ENCODE results near the gene TMTC2. TPM values are rescaled to one million over a fixed set of nuclear protein-coding genes. Genes with fewer than 3 reads are reported as not detected.
"Not testable (repeated sequence)": the region's sequence is repeated elsewhere in the genome, so short reads cannot be mapped to it uniquely, and the experiment has no call there.

Gene TMTC2
- total RNA-seq, 1 donor: 7.2 TPM

- Histone ChIP-seq H3K27me3 (ENCODE audit: insufficient read depth, low read length) (no peaks in the 10 kb centered on the region), H3K9me3 (ENCODE audit: low read depth, low read length) (no peaks in the 10 kb centered on the region), H3K4me1 (ENCODE audit: insufficient read depth, low read length) (no peaks in the 10 kb centered on the region), H3K4me3 (ENCODE audit: low read length) (no peak overlapping the region)
Observed at GRCh38 chr12:82810568-82810967, 123.9 kb downstream of the TMTC2 start.

- no peak overlapping the region for H3K4me3 ChIP-seq (ENCODE audit: low read length)
- no peaks in the 10 kb centered on the region for H3K27me3 ChIP-seq (ENCODE audit: insufficient read depth, low read length)
- H3K4me1 ChIP-seq (ENCODE audit: insufficient read depth, low read length): no peaks in the 10 kb centered on the region
- no peaks in the 10 kb centered on the region for H3K9me3 ChIP-seq (ENCODE audit: low read depth, low read length)
Observed at GRCh38 chr12:82817368-82817767, 130.7 kb downstream of the TMTC2 start.

- Histone ChIP-seq H3K4me1 (ENCODE audit: insufficient read depth, low read length) (no peaks in the 10 kb centered on the region), H3K9me3 (ENCODE audit: low read depth, low read length) (no peaks in the 10 kb centered on the region), H3K4me3 (ENCODE audit: low read length) (no peak overlapping the region), H3K27me3 (ENCODE audit: insufficient read depth, low read length) (no peaks in the 10 kb centered on the region)
Observed at GRCh38 chr12:82818271-82819035, 131.7 kb downstream of the TMTC2 start.

GRCh38 chr12:82826505-82826904, 139.8 kb downstream of the TMTC2 start:
- no peak overlapping the region for H3K4me3 ChIP-seq (ENCODE audit: low read length)
- H3K9me3 ChIP-seq (ENCODE audit: low read depth, low read length): no peaks in the 10 kb centered on the region
- peaks cover 7% of the 10 kb centered on the region for H3K4me1 ChIP-seq (ENCODE audit: insufficient read depth, low read length)
- H3K27me3 ChIP-seq (ENCODE audit: insufficient read depth, low read length): no peaks in the 10 kb centered on the region

- peaks cover 18% of the 10 kb centered on the region for H3K4me1 ChIP-seq (ENCODE audit: insufficient read depth, low read length)
- no peaks in the 10 kb centered on the region for H3K27me3 ChIP-seq (ENCODE audit: insufficient read depth, low read length)
- H3K9me3 ChIP-seq (ENCODE audit: low read depth, low read length): no peaks in the 10 kb centered on the region
- no peak overlapping the region for H3K4me3 ChIP-seq (ENCODE audit: low read length)
Observed at GRCh38 chr12:82832096-82832495, 145.4 kb downstream of the TMTC2 start.

GRCh38 chr12:82832981-82833380, 146.3 kb downstream of the TMTC2 start:
- H3K27me3 ChIP-seq (ENCODE audit: insufficient read depth, low read length): no peaks in the 10 kb centered on the region
- no peak overlapping the region for H3K4me3 ChIP-seq (ENCODE audit: low read length)
- no peaks in the 10 kb centered on the region for H3K9me3 ChIP-seq (ENCODE audit: low read depth, low read length)
- H3K4me1 ChIP-seq (ENCODE audit: insufficient read depth, low read length): peaks cover 18% of the 10 kb centered on the region

- no peaks in the 10 kb centered on the region for H3K9me3 ChIP-seq (ENCODE audit: low read depth, low read length)
- H3K4me3 ChIP-seq (ENCODE audit: low read length): no peak overlapping the region
- peaks cover 18% of the 10 kb centered on the region for H3K4me1 ChIP-seq (ENCODE audit: insufficient read depth, low read length)
- H3K27me3 ChIP-seq (ENCODE audit: insufficient read depth, low read length): no peaks in the 10 kb centered on the region
Observed at GRCh38 chr12:82833481-82833880, 146.8 kb downstream of the TMTC2 start.

GRCh38 chr12:82835217-82835616, 148.5 kb downstream of the TMTC2 start:
- no peak overlapping the region for H3K4me3 ChIP-seq (ENCODE audit: low read length)
- peaks cover 18% of the 10 kb centered on the region for H3K4me1 ChIP-seq (ENCODE audit: insufficient read depth, low read length)
- H3K27me3 ChIP-seq (ENCODE audit: insufficient read depth, low read length): no peaks in the 10 kb centered on the region
- no peaks in the 10 kb centered on the region for H3K9me3 ChIP-seq (ENCODE audit: low read depth, low read length)

- H3K27me3 ChIP-seq (ENCODE audit: insufficient read depth, low read length): no peaks in the 10 kb centered on the region
- no peak overlapping the region for H3K4me3 ChIP-seq (ENCODE audit: low read length)
- H3K9me3 ChIP-seq (ENCODE audit: low read depth, low read length): no peaks in the 10 kb centered on the region
- H3K4me1 ChIP-seq (ENCODE audit: insufficient read depth, low read length): no peaks in the 10 kb centered on the region
Observed at GRCh38 chr12:82838131-82838551, 151.4 kb downstream of the TMTC2 start.

- Histone ChIP-seq H3K4me1 (ENCODE audit: insufficient read depth, low read length) (no peaks in the 10 kb centered on the region), H3K9me3 (ENCODE audit: low read depth, low read length) (no peaks in the 10 kb centered on the region)
Observed at GRCh38 chr12:82838827-82839226, 152.1 kb downstream of the TMTC2 start.

GRCh38 chr12:82839796-82840195, 153.1 kb downstream of the TMTC2 start:
- Histone ChIP-seq H3K9me3 (ENCODE audit: low read depth, low read length) (no peaks in the 10 kb centered on the region), H3K4me1 (ENCODE audit: insufficient read depth, low read length) (no peaks in the 10 kb centered on the region), H3K4me3 (ENCODE audit: low read length) (no peak overlapping the region), H3K27me3 (ENCODE audit: insufficient read depth, low read length) (no peaks in the 10 kb centered on the region)

More at GRCh38 chr12:82838827-82839226, 152.1 kb downstream of the TMTC2 start:
- Histone ChIP-seq H3K4me3 (ENCODE audit: low read length) (no peak overlapping the region), H3K27me3 (ENCODE audit: insufficient read depth, low read length) (no peaks in the 10 kb centered on the region)

GRCh38 chr12:82841487-82841904, 154.8 kb downstream of the TMTC2 start:
- no peak overlapping the region for H3K4me3 ChIP-seq (ENCODE audit: low read length)

GRCh38 chr12:82842480-82842879, 155.8 kb downstream of the TMTC2 start:
- Histone ChIP-seq H3K27me3 (ENCODE audit: insufficient read depth, low read length) (no peaks in the 10 kb centered on the region), H3K9me3 (ENCODE audit: low read depth, low read length) (no peaks in the 10 kb centered on the region), H3K4me1 (ENCODE audit: insufficient read depth, low read length) (peaks cover 7% of the 10 kb centered on the region), H3K4me3 (ENCODE audit: low read length) (no peak overlapping the region)

More at GRCh38 chr12:82841487-82841904, 154.8 kb downstream of the TMTC2 start:
- H3K27me3 ChIP-seq (ENCODE audit: insufficient read depth, low read length): no peaks in the 10 kb centered on the region
- H3K9me3 ChIP-seq (ENCODE audit: low read depth, low read length): no peaks in the 10 kb centered on the region
- H3K4me1 ChIP-seq (ENCODE audit: insufficient read depth, low read length): peaks cover 6% of the 10 kb centered on the region

- H3K9me3 ChIP-seq (ENCODE audit: low read depth, low read length); H3K4me3 ChIP-seq (ENCODE audit: low read length); H3K27me3 ChIP-seq (ENCODE audit: insufficient read depth, low read length): not testable (repeated sequence)
- H3K4me1 ChIP-seq (ENCODE audit: insufficient read depth, low read length): peaks cover 16% of the 10 kb centered on the region
Observed at GRCh38 chr12:82845076-82845475, 158.4 kb downstream of the TMTC2 start.

GRCh38 chr12:82848845-82849244, 162.1 kb downstream of the TMTC2 start:
- Histone ChIP-seq H3K4me3 (ENCODE audit: low read length) (no peak overlapping the region), H3K4me1 (ENCODE audit: insufficient read depth, low read length) (peaks cover 16% of the 10 kb centered on the region), H3K27me3 (ENCODE audit: insufficient read depth, low read length) (no peaks in the 10 kb centered on the region), H3K9me3 (ENCODE audit: low read depth, low read length) (no peaks in the 10 kb centered on the region)

GRCh38 chr12:82852529-82852928, 165.8 kb downstream of the TMTC2 start:
- H3K4me3 ChIP-seq (ENCODE audit: low read length): no peak overlapping the region
- no peaks in the 10 kb centered on the region for H3K9me3 ChIP-seq (ENCODE audit: low read depth, low read length)
- H3K27me3 ChIP-seq (ENCODE audit: insufficient read depth, low read length): no peaks in the 10 kb centered on the region
- peaks cover 28% of the 10 kb centered on the region for H3K4me1 ChIP-seq (ENCODE audit: insufficient read depth, low read length)
